ENCODE data around the gene JOSD2. TPM values are rescaled to one million over a fixed set of nuclear protein-coding genes. Genes with fewer than 3 reads are reported as not detected.
"Not testable (repeated sequence)": the region's sequence is repeated elsewhere in the genome, so short reads cannot be mapped to it uniquely, and the experiment has no call there.

JOSD2 gene
- total RNA-seq, 2 experiments from 2014 or later, result 44.7 to 51.4 TPM

GRCh38 chr19:50536662-50537305 lies 25.8 kb upstream of the JOSD2 start:
- H3K4me1 Mint-ChIP-seq, result no peaks in the 10 kb centered on the region
- peaks cover 9% of the 10 kb centered on the region for H3K27me3 Mint-ChIP-seq
- CTCF ChIA-PET, result interaction anchor here (0.5 to 4.2 kb wide), 6 partner anchors 18 to 247 kb away, joined by 3 to 26 read pairs (median 5); no protein-coding TSS in a partner anchor
- DNase-seq, result no peak
- peaks cover 5% of the 10 kb centered on the region for H3K9me3 Mint-ChIP-seq
- POLR2A ChIA-PET, result interaction anchor here (0.9 kb wide), 1 partner anchor 247 kb away, joined by 3 read pairs; no protein-coding TSS in a partner anchor
- no peak overlapping the region for H3K4me3 Mint-ChIP-seq
- H3K27ac Mint-ChIP-seq, result no peak overlapping the region
- no peaks in the 10 kb centered on the region for H3K36me3 Mint-ChIP-seq (ENCODE audit: low read depth)

DNA sequence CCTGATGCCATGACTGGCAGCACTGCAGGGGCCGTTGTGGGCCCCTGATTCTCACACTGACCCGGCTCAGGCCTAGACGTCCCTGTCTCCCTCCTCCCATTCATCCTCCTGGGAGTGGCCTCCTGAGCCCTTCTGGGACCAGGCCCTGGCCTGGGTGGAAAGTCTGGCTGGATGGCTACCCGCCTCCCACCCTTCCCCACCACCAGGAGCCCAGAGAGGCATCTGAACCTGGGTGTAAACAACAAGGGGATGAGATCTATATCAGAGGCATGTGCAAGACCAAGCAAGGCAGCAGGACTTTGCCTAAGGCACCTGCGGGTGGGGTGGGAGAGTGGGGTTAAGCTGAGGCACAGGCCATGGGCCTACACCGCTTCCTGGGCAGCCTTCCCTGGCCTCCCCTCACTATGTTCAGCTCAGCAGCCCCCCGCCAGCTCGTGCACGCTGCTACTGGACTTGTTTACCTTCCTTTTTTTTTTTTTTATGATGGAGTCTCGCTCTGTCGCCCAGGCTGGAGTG lies 24.7 kb upstream of the JOSD2 start:
- no peaks in the 10 kb centered on the region for H3K36me3 Mint-ChIP-seq (ENCODE audit: low read depth)
- no peak overlapping the region for H3K27ac Mint-ChIP-seq
- H3K27me3 Mint-ChIP-seq, result peaks cover 9% of the 10 kb centered on the region
- H3K4me3 Mint-ChIP-seq, result no peak overlapping the region
- POLR2A ChIA-PET, result no interaction called here
- no peak for DNase-seq
- H3K4me1 Mint-ChIP-seq, result no peaks in the 10 kb centered on the region
- CTCF ChIA-PET, result interaction anchor here (4.2 kb wide), 1 partner anchor 21 kb away, joined by 26 read pairs; no protein-coding TSS in a partner anchor
- peaks cover 5% of the 10 kb centered on the region for H3K9me3 Mint-ChIP-seq

GRCh38 chr19:50534478-50534877 lies 23.5 kb upstream of the JOSD2 start:
- Mint-ChIP-seq H3K9me3 (peaks cover 5% of the 10 kb centered on the region), H3K4me3 (no peak overlapping the region), H3K27ac (no peak overlapping the region), H3K4me1 (no peaks in the 10 kb centered on the region), H3K27me3 (peaks cover 9% of the 10 kb centered on the region), H3K36me3 (ENCODE audit: low read depth) (no peaks in the 10 kb centered on the region)
- CTCF ChIA-PET, result interaction anchor here (1.0 kb wide), 1 partner anchor 22 kb away, joined by 5 read pairs; no protein-coding TSS in a partner anchor
- POLR2A ChIA-PET, result no interaction called here
- no peak for DNase-seq

GRCh38 chr19:50532952-50533351 lies 22.0 kb upstream of the JOSD2 start:
- no peaks in the 10 kb centered on the region for H3K36me3 Mint-ChIP-seq (ENCODE audit: low read depth)
- DNase-seq, result no peak
- H3K27me3 Mint-ChIP-seq, result peaks cover 9% of the 10 kb centered on the region
- H3K27ac Mint-ChIP-seq, result no peak overlapping the region
- H3K4me3 Mint-ChIP-seq, result no peak overlapping the region
- ChIA-PET CTCF (interaction anchor here (0.9 kb wide), 1 partner anchor 23 kb away, joined by 5 read pairs; no protein-coding TSS in a partner anchor), POLR2A (no interaction called here)
- no peaks in the 10 kb centered on the region for H3K4me1 Mint-ChIP-seq
- peaks cover 5% of the 10 kb centered on the region for H3K9me3 Mint-ChIP-seq

DNA sequence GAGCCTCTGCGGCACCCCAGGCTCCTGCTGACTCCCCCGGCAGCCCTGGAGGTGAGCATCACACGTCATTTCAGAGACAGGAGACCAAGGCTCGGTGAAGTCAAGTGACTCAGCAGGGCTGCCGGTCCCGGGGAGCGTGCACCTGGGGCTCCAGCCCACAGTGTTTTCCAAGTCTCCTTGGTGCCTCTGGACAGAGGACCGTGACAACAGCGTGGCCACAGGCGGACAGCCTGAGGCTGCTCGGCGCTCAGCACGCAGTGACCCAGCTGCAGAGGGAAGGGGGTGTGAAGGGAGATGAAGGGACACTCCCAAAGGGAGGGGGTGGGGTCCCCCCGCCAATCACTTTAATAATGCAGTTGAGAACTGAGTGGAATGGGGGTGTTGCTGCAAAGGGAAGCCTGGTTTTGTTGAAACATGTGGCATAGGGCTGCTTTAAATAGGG lies 20.2 kb upstream of the JOSD2 start:
- no peak overlapping the region for H3K27ac Mint-ChIP-seq
- no peaks in the 10 kb centered on the region for H3K4me1 Mint-ChIP-seq
- peaks cover 5% of the 10 kb centered on the region for H3K9me3 Mint-ChIP-seq
- H3K4me3 Mint-ChIP-seq, result no peak overlapping the region
- CTCF ChIA-PET, result no interaction called here
- no peak for DNase-seq
- H3K36me3 Mint-ChIP-seq (ENCODE audit: low read depth), result no peaks in the 10 kb centered on the region
- POLR2A ChIA-PET, result no interaction called here
- peaks cover 6% of the 10 kb centered on the region for H3K27me3 Mint-ChIP-seq

GRCh38 chr19:50528052-50528451 lies 17.1 kb upstream of the JOSD2 start:
- H3K27me3 Mint-ChIP-seq; H3K4me3 Mint-ChIP-seq; H3K4me1 Mint-ChIP-seq; CTCF ChIA-PET; H3K9me3 Mint-ChIP-seq; H3K27ac Mint-ChIP-seq; DNase-seq; POLR2A ChIA-PET; H3K36me3 Mint-ChIP-seq (ENCODE audit: low read depth): not testable (repeated sequence)

DNA sequence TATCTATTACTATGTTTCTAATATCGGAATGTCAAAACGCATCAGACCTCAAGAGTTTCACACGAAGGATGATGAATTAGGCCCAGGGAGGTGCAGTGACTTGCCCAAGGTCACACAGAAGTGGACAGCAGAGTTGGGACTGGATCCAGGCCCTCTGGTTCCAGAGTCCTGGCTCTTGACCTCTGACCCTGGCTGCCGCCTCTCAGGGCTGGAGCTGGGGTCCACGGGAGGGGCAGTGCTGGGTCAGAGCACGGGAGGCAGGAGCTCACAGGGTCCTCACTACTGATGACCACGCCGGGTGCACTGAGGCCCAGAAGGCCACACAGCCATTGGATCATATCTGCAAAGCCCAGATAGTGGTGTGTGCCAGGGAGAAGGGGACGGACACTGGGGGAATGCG lies 11.9 kb upstream of the JOSD2 start:
- Mint-ChIP-seq H3K27me3 (no peaks in the 10 kb centered on the region), H3K9me3 (no peaks in the 10 kb centered on the region), H3K4me3 (no peak overlapping the region), H3K36me3 (ENCODE audit: low read depth) (no peaks in the 10 kb centered on the region), H3K4me1 (no peaks in the 10 kb centered on the region), H3K27ac (no peak overlapping the region)
- CTCF ChIA-PET, result no interaction called here
- no peak for DNase-seq
- POLR2A ChIA-PET, result no interaction called here

DNA sequence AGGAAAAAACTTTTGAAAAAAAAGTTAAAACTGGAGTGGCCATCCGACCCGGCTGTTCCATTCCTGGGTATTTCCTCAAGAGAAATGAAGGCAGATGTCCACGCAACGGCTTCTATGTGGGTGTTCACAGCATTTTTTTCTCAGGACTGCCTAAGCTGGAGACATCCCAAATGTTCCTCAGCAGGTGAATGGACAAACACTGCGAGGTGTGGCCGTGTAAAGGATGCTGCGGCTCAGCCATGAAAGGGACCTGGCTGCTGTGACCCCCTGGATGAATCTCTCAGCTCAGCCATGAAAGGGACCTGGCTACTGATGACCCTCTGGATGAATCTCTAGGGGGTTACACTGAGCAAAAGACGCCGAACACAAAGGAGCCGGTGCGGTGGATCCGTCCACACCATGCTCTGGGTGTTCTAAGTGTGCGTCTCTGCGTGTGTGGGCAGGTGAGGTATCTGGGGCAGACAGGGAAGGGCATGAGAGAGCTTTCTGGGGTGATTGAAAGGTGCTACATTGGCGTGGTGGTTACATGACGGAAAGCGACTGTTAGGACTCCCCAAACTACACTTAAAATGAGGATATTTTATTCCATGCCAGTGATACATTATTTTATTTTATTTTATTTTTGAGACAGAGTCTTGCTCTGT lies 10.0 kb upstream of the JOSD2 start:
- no peak overlapping the region for H3K27ac Mint-ChIP-seq
- no peak overlapping the region for H3K4me3 Mint-ChIP-seq
- ChIA-PET POLR2A (interaction anchor here (1.4 kb wide), 1 partner anchor 10 kb away, joined by 6 read pairs; the partner anchor contains the start of gene JOSD2), CTCF (interaction anchor here (0.7 kb wide), 1 partner anchor 289 kb away, joined by 3 read pairs; no protein-coding TSS in a partner anchor)
- no peaks in the 10 kb centered on the region for H3K4me1 Mint-ChIP-seq
- H3K9me3 Mint-ChIP-seq, result no peaks in the 10 kb centered on the region
- DNase-seq, result no peak
- no peaks in the 10 kb centered on the region for H3K36me3 Mint-ChIP-seq (ENCODE audit: low read depth)
- H3K27me3 Mint-ChIP-seq, result no peaks in the 10 kb centered on the region

DNA sequence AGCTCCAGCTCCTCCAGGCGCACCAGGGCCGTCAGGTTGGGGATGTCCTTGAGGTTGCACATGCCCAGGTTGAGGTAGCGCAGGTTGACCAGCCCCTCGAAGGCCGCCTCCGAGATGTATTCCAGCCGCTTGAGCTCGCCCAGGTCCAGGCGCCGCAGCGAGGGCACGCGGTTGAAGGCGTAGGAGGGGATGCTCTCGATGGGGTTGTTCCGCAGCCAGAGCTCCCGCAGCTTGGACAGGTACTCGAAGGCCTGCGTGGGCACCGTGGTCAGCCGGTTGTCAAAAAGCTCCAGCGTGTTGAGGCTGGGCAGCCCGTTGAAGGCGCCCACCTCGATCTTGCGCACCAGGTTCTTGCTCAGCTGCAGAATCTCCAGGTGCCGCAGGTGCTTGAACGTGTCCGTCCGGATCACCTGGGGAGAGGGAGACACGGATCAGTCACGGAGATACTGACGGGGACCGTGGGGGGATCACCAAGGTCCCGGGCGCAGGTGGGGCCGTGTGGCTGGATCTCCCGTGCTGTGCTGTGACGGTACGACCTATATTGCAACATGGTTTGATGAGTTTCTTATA lies 8.1 kb upstream of the JOSD2 start:
- H3K4me3 Mint-ChIP-seq, result no peak overlapping the region
- POLR2A ChIA-PET, result no interaction called here
- no peak for DNase-seq
- H3K36me3 Mint-ChIP-seq (ENCODE audit: low read depth), result no peaks in the 10 kb centered on the region
- no peak overlapping the region for H3K27ac Mint-ChIP-seq
- H3K4me1 Mint-ChIP-seq, result no peaks in the 10 kb centered on the region
- H3K9me3 Mint-ChIP-seq, result no peaks in the 10 kb centered on the region
- CTCF ChIA-PET, result no interaction called here
- H3K27me3 Mint-ChIP-seq, result peaks cover 2% of the 10 kb centered on the region

DNA sequence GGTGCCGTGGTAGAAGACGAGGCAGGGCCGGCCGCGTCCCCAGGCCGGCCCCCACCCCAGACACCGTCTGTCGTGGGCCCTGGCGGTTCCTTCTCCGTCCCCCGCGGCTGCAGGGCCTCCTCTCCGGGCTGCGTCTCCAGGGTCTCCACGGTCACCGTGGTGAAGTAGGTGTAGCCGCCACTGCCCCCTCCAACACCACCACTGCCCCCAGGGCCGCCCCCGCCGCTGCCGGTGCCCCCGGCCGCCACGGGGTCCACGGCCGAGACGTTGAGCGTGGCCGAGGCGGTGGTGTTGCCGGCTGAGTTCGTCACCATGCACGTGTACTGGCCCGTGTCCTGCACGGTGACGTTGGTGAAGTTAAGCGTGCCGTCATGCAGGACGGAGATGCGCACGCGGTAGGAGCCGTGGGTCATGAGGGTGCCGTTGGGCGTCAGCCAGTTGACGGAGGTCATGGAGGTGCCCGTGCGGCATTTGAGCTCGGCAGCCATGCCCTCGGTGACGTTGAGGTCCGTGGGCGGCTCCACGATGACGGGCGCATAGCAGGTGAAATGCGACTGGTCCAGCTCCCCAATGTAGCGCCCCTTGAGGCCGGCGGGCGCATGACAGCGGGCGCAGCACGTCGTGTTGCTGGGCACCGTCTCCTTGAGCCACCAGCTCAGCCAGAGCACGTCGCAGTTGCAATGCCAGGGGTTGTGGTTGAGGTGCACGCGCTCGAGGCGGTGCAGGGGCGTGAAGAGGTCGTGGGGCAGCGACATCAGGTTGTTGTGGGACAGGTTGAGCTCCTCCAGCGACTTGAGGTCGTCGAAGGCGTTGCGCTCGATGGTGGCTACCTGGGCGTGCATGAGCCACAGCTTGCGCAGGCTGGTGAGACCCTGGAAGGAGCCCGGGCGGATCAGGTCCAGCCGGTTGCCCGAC lies 7.4 kb upstream of the JOSD2 start:
- no peak overlapping the region for H3K27ac Mint-ChIP-seq
- no peaks in the 10 kb centered on the region for H3K36me3 Mint-ChIP-seq (ENCODE audit: low read depth)
- no peak for DNase-seq
- ChIA-PET CTCF (no interaction called here), POLR2A (no interaction called here)
- peaks cover 2% of the 10 kb centered on the region for H3K27me3 Mint-ChIP-seq
- H3K4me1 Mint-ChIP-seq, result no peaks in the 10 kb centered on the region
- no peak overlapping the region for H3K4me3 Mint-ChIP-seq
- H3K9me3 Mint-ChIP-seq, result no peaks in the 10 kb centered on the region

GRCh38 chr19:50517704-50518075 lies 6.7 kb upstream of the JOSD2 start:
- H3K4me3 Mint-ChIP-seq, result no peak overlapping the region
- POLR2A ChIA-PET, result no interaction called here
- CTCF ChIA-PET, result no interaction called here

DNA sequence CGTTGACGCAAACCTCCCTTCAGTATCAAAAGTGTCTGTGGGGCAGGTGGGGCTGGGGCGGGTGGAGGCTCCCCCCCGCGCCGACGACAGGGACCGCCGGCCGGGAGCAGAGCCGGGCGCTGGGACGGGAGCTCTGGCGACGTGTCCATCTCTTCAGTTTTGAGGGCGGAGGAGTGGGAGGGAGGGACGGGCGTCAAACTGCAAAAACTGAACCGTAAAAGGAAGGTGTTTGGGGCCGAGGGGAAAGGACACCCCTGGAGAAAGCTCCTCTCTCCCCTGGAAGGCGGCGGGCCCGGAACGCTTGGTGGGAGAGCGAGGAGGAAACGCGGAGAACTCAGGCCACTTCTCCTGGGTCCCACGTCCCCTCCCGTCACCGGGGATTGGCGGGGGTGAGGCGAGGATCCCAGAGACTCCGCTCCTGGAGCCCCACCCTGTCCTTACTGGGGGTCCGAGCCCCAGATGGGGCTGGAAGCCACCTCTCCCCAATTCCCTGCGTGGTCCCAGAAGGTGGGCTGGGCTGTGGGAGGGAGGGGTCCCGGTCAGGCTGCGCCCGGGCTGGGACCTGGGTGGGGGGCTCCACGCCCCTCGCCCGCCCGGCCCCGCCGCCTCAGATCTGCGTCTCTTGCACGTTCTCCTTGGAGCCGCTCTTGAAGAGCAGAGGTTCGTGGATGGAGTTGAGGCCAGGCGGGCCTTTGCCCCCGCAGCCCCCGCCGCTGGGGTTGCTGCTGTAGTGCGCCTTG lies 6.1 kb upstream of the JOSD2 start:
- POLR2A ChIA-PET, result no interaction called here
- no peak overlapping the region for H3K27ac Mint-ChIP-seq
- peaks cover 2% of the 10 kb centered on the region for H3K27me3 Mint-ChIP-seq
- no peak for DNase-seq
- H3K4me3 Mint-ChIP-seq, result no peak overlapping the region
- no peaks in the 10 kb centered on the region for H3K4me1 Mint-ChIP-seq
- H3K9me3 Mint-ChIP-seq, result no peaks in the 10 kb centered on the region
- no peaks in the 10 kb centered on the region for H3K36me3 Mint-ChIP-seq (ENCODE audit: low read depth)
- CTCF ChIA-PET, result interaction anchor here (0.6 to 1.6 kb wide), 2 partner anchors 20 to 57 kb away, joined by 3 to 5 read pairs; no protein-coding TSS in a partner anchor

More at GRCh38 chr19:50517704-50518075, 6.7 kb upstream of the JOSD2 start:
- peaks cover 2% of the 10 kb centered on the region for H3K27me3 Mint-ChIP-seq
- H3K4me1 Mint-ChIP-seq, result no peaks in the 10 kb centered on the region
- H3K36me3 Mint-ChIP-seq (ENCODE audit: low read depth), result no peaks in the 10 kb centered on the region
- no peaks in the 10 kb centered on the region for H3K9me3 Mint-ChIP-seq
- H3K27ac Mint-ChIP-seq, result no peak overlapping the region
- no peak for DNase-seq
